Measurements from ENCODE around the gene SMAD6. TPM values are rescaled to one million over a fixed set of nuclear protein-coding genes. Genes with fewer than 3 reads are reported as not detected.

The SMAD6 gene
- polyA plus RNA-seq, 1 of the 3 experiments (the other 2 are of a cell fraction), result 4.5 TPM

GRCh38 chr15:66741646-66742045, 39.6 kb downstream of the SMAD6 start:
- H3K27me3 ChIP-seq (ENCODE audit: insufficient read depth), result no peaks in the 10 kb centered on the region
- H3K9ac ChIP-seq, result no peak overlapping the region
- H3K4me3 ChIP-seq (ENCODE audit: low read depth in 2 of 2, low read length in 1 of 2), result no peak overlapping the region
- H3K9me3 ChIP-seq, result no peaks in the 10 kb centered on the region
- H2AFZ ChIP-seq (ENCODE audit: low read depth), result no peak overlapping the region
- no peak for DNase-seq
- peaks cover 84% of the 10 kb centered on the region for H4K20me1 ChIP-seq (ENCODE audit: insufficient read depth)
- H3K9me2 ChIP-seq, result no peaks in the 10 kb centered on the region
- TF ChIP-seq JUND (IDR thresholded peaks at IDR 0.05) (no peak), RFX5 (IDR thresholded peaks at IDR 0.05; ENCODE audit: low read length) (no peak), GATA2 (CRISPR knock-in tag; IDR thresholded peaks at IDR 0.05) (no peak), YY1 (IDR thresholded peaks at IDR 0.05; ENCODE audit: low read depth) (no peak), NRF1 (IDR thresholded peaks at IDR 0.05; ENCODE audit: low read depth, low read length) (no peak), SIN3A (IDR thresholded peaks at IDR 0.05; ENCODE audit: borderline replicate concordance, low read depth, low read length) (no peak), RAD21 (IDR thresholded peaks at IDR 0.05; ENCODE audit: low read length) (no peak), POLR2AphosphoS5 (IDR thresholded peaks at IDR 0.05; ENCODE audit: low read depth, low read length) (no peak), TEAD4 (IDR thresholded peaks at IDR 0.05; ENCODE audit: borderline replicate concordance, insufficient read depth) (no peak), FOSL2 (IDR thresholded peaks at IDR 0.05; ENCODE audit: borderline replicate concordance, low read depth) (no peak), MXI1 (IDR thresholded peaks at IDR 0.05; ENCODE audit: low read depth, low read length) (no peak), PBX3 (IDR thresholded peaks at IDR 0.05) (no peak), EP300 (IDR thresholded peaks at IDR 0.05; ENCODE audit: borderline replicate concordance in 1 of 2, low read depth in 1 of 2, low read length in 1 of 2) (no peak), ZBTB33 (IDR thresholded peaks at IDR 0.05; ENCODE audit: borderline replicate concordance, low read depth) (no peak), USF2 (IDR thresholded peaks at IDR 0.05; ENCODE audit: borderline replicate concordance, low read depth, low read length) (no peak), MEF2A (IDR thresholded peaks at IDR 0.05; ENCODE audit: borderline replicate concordance, low read depth) (no peak), REST (IDR thresholded peaks at IDR 0.05; ENCODE audit: low read depth, low read length) (no peak)
- 93% methylated on average over 4 of the region's 5 CpGs for WGBS (ENCODE audit: low lambda C conversion rate)
- no peak overlapping the region for H3K27ac ChIP-seq (ENCODE audit: low read depth in 2 of 2, low read length in 1 of 2)
- H3K36me3 ChIP-seq (replicated peaks in 1 of 2; ENCODE audit: control insufficient read depth in 1 of 2, insufficient read depth in 2 of 2, low read length in 1 of 2), result no peaks in the 10 kb centered on the region
- H3K4me1 ChIP-seq (ENCODE audit: control insufficient read depth in 1 of 2, insufficient read depth in 2 of 2, low read depth in 1 of 2, low read length in 1 of 2), result peaks cover 0 to 19% of the 10 kb centered on the region in 2 experiments; a peak in 2 of 4 replicates
- POLR2A ChIA-PET, result no interaction called here
- no peak overlapping the region for H3K4me2 ChIP-seq
- peaks cover 100% of the 10 kb centered on the region for H3K79me2 ChIP-seq (ENCODE audit: insufficient read depth)
- CTCF ChIA-PET, result interaction anchor here (0.8 to 1.5 kb wide), 3 partner anchors 14 to 32 kb away, joined by 3 to 5 read pairs (median 4); no protein-coding TSS in a partner anchor
- peaks cover 9% of the 10 kb centered on the region for H3F3A ChIP-seq (replicated peaks; ENCODE audit: insufficient read depth)

Data from SK-N-SH (cell line).